H1 (cell line): Measurements from ENCODE around the gene INAFM2. TPM values are rescaled to one million over a fixed set of nuclear protein-coding genes. Genes with fewer than 3 reads are reported as not detected.

ENCODE experiments used
- CHD1 ChIP-seq: IDR thresholded peaks from 2 replicates; pipeline ENCODE4 v1.6.1; 2012; ENCODE audit warnings: low read depth, low read length, improper control_type of control experiment
- CHD2 ChIP-seq: IDR thresholded peaks from 2 replicates; pipeline ENCODE4 v1.6.1; 2012; ENCODE audit warnings: low read length, improper control_type of control experiment
- EP300 ChIP-seq, 2 experiments: IDR thresholded peaks; 1 replicate in 1 of 2; 2 replicates in 1 of 2; pipeline ENCODE4 v1.6.1; 2011 to 2012; ENCODE audit warnings: low read depth in 2 of 2, low read length in 2 of 2, mild to moderate bottlenecking in 2 of 2, borderline replicate concordance in 1 of 2, inconsistent platforms in 1 of 2, moderate library complexity in 1 of 2
- GABPA ChIP-seq: IDR thresholded peaks from 2 replicates; pipeline ENCODE4 v1.6.1; 2011; ENCODE audit warnings: mild to moderate bottlenecking, low read length, moderate library complexity, borderline replicate concordance; ENCODE audit not compliant: insufficient read depth
- HDAC2 ChIP-seq, 2 experiments: fragments of 300-600 bp in 1 of 2; sonication (generic) in 1 of 2; IDR thresholded peaks; 2 replicates each; pipeline ENCODE4 v1.6.1; 2011 to 2012; ENCODE audit warnings: low read depth in 2 of 2, low read length in 2 of 2, mild to moderate bottlenecking in 2 of 2, moderate library complexity in 2 of 2, borderline replicate concordance in 1 of 2, inconsistent platforms in 1 of 2
- JUN ChIP-seq: IDR thresholded peaks from 2 replicates; pipeline ENCODE4 v1.6.1; 2011; ENCODE audit warnings: low read depth, mild to moderate bottlenecking, improper control_type of control experiment, low read length
- JUND ChIP-seq: IDR thresholded peaks from 2 replicates; pipeline ENCODE4 v1.6.1; 2011; ENCODE audit warnings: mild to moderate bottlenecking, improper control_type of control experiment, low read length
- KDM4A ChIP-seq: IDR thresholded peaks from one replicate; pipeline ENCODE4 v1.7.1; 2012; ENCODE audit warnings: low read depth, mild to moderate bottlenecking, moderate library complexity, low read length, inconsistent platforms; ENCODE audit not compliant: severe bottlenecking
- KDM5A ChIP-seq: fragments of 200-600 bp; IDR thresholded peaks from 2 replicates; pipeline ENCODE4 v1.7.1; 2012; ENCODE audit warnings: mild to moderate bottlenecking, low read length, inconsistent platforms, mixed read lengths
- MAFK ChIP-seq: IDR thresholded peaks from 2 replicates; pipeline ENCODE4 v1.6.1; 2012; ENCODE audit warnings: low read depth, mild to moderate bottlenecking, improper control_type of control experiment, low read length
- NRF1 ChIP-seq: IDR thresholded peaks from 2 replicates; pipeline ENCODE4 v1.6.1; 2011; ENCODE audit warnings: mild to moderate bottlenecking, low read depth, low read length, improper control_type of control experiment
- PHF8 ChIP-seq: fragments of 200-600 bp; sonication (generic); conservative IDR thresholded peaks from 2 replicates; pipeline ENCODE4 v1.7.1; 2012; ENCODE audit warnings: low read depth, mild to moderate bottlenecking, inconsistent platforms, low read length, moderate library complexity
- POLR2AphosphoS5 ChIP-seq: IDR thresholded peaks from 2 replicates; pipeline ENCODE4 v1.6.1; 2011; ENCODE audit warnings: low read depth, low read length
- RAD21 ChIP-seq, 2 experiments: IDR thresholded peaks in 1 of 2; conservative IDR thresholded peaks in 1 of 2; 2 replicates each; pipeline ENCODE4 v1.6.1; 2011; ENCODE audit warnings: low read depth in 2 of 2, low read length in 2 of 2, improper control_type of control experiment in 1 of 2, inconsistent platforms in 1 of 2, mild to moderate bottlenecking in 1 of 2, moderate library complexity in 1 of 2
- RNF2 ChIP-seq: fragments of 200-900, 300-1000 bp; sonication (generic); IDR thresholded peaks from 2 replicates; pipeline ENCODE4 v1.7.1; 2016; ENCODE audit warnings: borderline replicate concordance, low read depth, mild to moderate bottlenecking, antibody characterized with exemption, low read length; ENCODE audit not compliant: poor library complexity, severe bottlenecking; ENCODE audit errors: missing control alignments
- SAP30 ChIP-seq: fragments of 300-600 bp; sonication (generic); IDR thresholded peaks from 2 replicates; pipeline ENCODE4 v1.7.1; 2012; ENCODE audit warnings: low read length, moderate library complexity, mild to moderate bottlenecking, inconsistent platforms; ENCODE audit not compliant: insufficient read depth, insufficient replicate concordance
- SIX5 ChIP-seq: IDR thresholded peaks from 2 replicates; pipeline ENCODE4 v1.6.1; 2011; ENCODE audit warnings: mild to moderate bottlenecking, low read depth, low read length
- SP2 ChIP-seq: IDR thresholded peaks from 2 replicates; pipeline ENCODE4 v1.6.1; 2012; ENCODE audit warnings: mild to moderate bottlenecking, low read length, inconsistent platforms
- TEAD4 ChIP-seq: IDR thresholded peaks from 2 replicates; pipeline ENCODE4 v1.6.1; 2012; ENCODE audit warnings: low read depth, low read length, inconsistent platforms, mixed read lengths
- ZNF274 ChIP-seq: IDR thresholded peaks from 2 replicates; pipeline ENCODE4 v1.7.0; 2012; ENCODE audit warnings: low read length, borderline replicate concordance; ENCODE audit errors: extremely low read depth
- polyA plus RNA-seq, 7 experiments: library from polyadenylated mRNA; depleted of rRNA in 3 of 7; stranded (reverse) in 5 of 7; unstranded in 2 of 7; fragments of >200 nt in 5 of 7; fragments of 200-250 nt in 2 of 7; gene quantifications; 1 replicate in 5 of 7; 2 replicates in 1 of 7; 4 replicates in 1 of 7; pipeline versions ENCODE4 v1.2.1 to v1.2.3, GENCODE V29; 2011 to 2013; ENCODE audit warnings: missing spikeins in 2 of 7, mixed read lengths in 2 of 7
- total RNA-seq: library from RNA; stranded (reverse); fragmentation: NEBNext Ultra II Directional; extraction: Animal tissue kit (Norgen Biotek cat#: 25700); gene quantifications from 2 replicates; pipeline ENCODE4 v1.2.1, GENCODE V29; 2021
- TF ChIP-seq, protein P1 (sequence below): IDR thresholded peaks from 2 replicates; pipeline ENCODE4 v1.6.1; 2011; ENCODE audit warnings: low read depth, mild to moderate bottlenecking, low read length; ENCODE audit not compliant: insufficient read depth
- TF ChIP-seq, protein P2 (sequence below): IDR thresholded peaks from 2 replicates; pipeline ENCODE4 v1.6.1; 2012; ENCODE audit warnings: inconsistent platforms

INAFM2 gene
- total and polyA plus RNA-seq, 2 of the 8 experiments (the other 6 are each of a cell fraction or from before 2014, with no cell fraction given) = 15.3 to 35.1 TPM

DNA sequence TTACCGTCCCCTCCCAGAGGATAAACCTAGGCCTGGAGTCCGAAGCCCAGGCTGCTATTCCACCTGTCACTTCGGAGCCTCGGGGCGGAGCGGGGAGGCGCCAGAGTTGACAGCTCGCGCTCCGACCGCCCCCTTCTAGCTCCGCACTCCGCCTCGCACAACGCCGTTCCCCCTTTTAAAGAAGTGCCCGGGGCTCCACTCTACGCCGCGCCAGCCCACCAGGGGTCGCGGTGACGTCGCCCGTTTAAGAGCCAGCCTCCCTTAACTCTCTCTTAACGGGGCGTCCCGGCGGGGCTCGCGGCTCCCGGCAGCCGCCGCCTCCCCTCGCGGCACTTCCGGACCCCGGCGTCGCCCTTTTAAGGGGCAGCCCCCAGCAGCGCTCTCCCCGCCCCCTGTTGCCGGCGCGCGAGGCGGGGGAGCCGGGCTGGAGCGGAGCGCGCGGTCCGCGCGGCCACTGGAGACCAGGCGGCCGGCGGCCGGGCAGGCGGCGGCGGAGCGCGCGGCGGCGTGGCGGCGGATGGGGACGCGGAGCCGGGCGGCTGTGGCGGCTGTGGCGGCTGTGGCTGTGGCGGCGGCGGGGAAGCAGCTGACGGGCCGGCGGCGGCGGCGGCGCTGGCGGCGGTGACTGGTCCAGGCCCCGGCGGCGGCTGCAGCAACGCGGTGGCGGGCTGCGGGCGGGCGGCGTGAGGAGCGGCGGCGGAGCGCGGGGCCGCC lies at the start of gene INAFM2 (continued):
- TF ChIP-seq EP300 (IDR thresholded peaks at IDR 0.05; ENCODE audit: borderline replicate concordance in 1 of 2, low read depth in 2 of 2, low read length in 2 of 2) (peak in 1 of 2 experiments; percentile 58; a peak in 1 of 3 replicates), CHD2 (0 out of 2 replicates have a peak, but pooled peaks have one; percentile 54), TEAD4 (no peak), KDM5A (no peak), RAD21 (IDR thresholded peaks at IDR 0.05 in 1 of 2, conservative IDR thresholded peaks at IDR 0.05 in 1 of 2; ENCODE audit: low read depth in 2 of 2, low read length in 2 of 2) (peak in 1 of 2 experiments; percentile 20; a peak in 1 of 4 replicates), SAP30 (no peak), PHF8 (no peak), RNF2 (no peak), KDM4A (no peak), JUN (no peak), MAFK (no peak), HDAC2 (IDR thresholded peaks at IDR 0.05; ENCODE audit: borderline replicate concordance in 1 of 2, low read depth in 2 of 2, low read length in 2 of 2) (peak in 1 of 2 experiments; percentile 87; a peak in 2 of 4 replicates), ZNF274 (no peak), SP2 (no peak), SIX5 (no peak), POLR2AphosphoS5 (no peak), CHD1 (no peak), JUND (peak; percentile 85), GABPA (peak; percentile 52; the same call in 1 of the 2 replicates), NRF1 (no peak)
- TF ChIP-seq, protein P1, sequence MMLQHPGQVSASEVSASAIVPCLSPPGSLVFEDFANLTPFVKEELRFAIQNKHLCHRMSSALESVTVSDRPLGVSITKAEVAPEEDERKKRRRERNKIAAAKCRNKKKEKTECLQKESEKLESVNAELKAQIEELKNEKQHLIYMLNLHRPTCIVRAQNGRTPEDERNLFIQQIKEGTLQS = no peak
- TF ChIP-seq, protein P2, sequence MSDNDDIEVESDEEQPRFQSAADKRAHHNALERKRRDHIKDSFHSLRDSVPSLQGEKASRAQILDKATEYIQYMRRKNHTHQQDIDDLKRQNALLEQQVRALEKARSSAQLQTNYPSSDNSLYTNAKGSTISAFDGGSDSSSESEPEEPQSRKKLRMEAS = peak; percentile 98
